Iris pigment epithelial cell (primary cell): ENCODE data around the gene TSPAN1.
A peak's percentile ranks its signal among the peaks of the same experiment; 100 is the strongest.
"Not testable (repeated sequence)": the region's sequence is repeated elsewhere in the genome, so short reads cannot be mapped to it uniquely, and the experiment has no call there.

ENCODE experiments used
- DNase-seq: peaks from one replicate; pipeline ENCODE4 v3.0.0-alpha.2; 2011; ENCODE audit warnings: low read depth

TSPAN1 gene

GRCh38 chr1:46219551-46220520, 44.9 kb downstream of the TSPAN1 start:
- DNase-seq, result no peak

GRCh38 chr1:46220808-46221207, 45.9 kb downstream of the TSPAN1 start:
- DNase-seq, result no peak

- no peak for DNase-seq
Measured at GRCh38 chr1:46221749-46222148, 46.9 kb downstream of the TSPAN1 start.

GRCh38 chr1:46223055-46223454, 48.2 kb downstream of the TSPAN1 start:
- DNase-seq, result not testable (repeated sequence)

- peak; percentile 90 for DNase-seq
Measured at GRCh38 chr1:46223472-46223943, 48.6 kb downstream of the TSPAN1 start.

GRCh38 chr1:46224966-46225365, 50.1 kb downstream of the TSPAN1 start:
- no peak for DNase-seq

- DNase-seq, result not testable (repeated sequence)
Measured at GRCh38 chr1:46231231-46231630, 56.3 kb downstream of the TSPAN1 start.
